Aorta (tissue), 5 donors: ENCODE results near the gene MCM3. TPM values are rescaled to one million over a fixed set of nuclear protein-coding genes. Genes with fewer than 3 reads are reported as not detected.

Experiments
- ATAC-seq: fragments of 200-7000 bp; cut with Tn5 transposase; one replicate; pipeline ENCODE4 v1.9.1; 2022; ENCODE audit warnings: moderate library complexity; ENCODE audit not compliant: low FRiP score
- DNase-seq, 2 donors: peaks; one replicate each; pipeline ENCODE4 v3.0.0-alpha.2; 2020
- H3K27ac ChIP-seq, 2 donors: one replicate each; pipeline ENCODE4 v1.5.1; 2013; ENCODE audit warnings: low read length in 2 of 2, mild to moderate bottlenecking in 2 of 2, moderate library complexity in 2 of 2, control low read depth in 1 of 2, inconsistent platforms in 1 of 2, low read depth in 1 of 2
- H3K27me3 ChIP-seq, 2 donors: one replicate each; pipeline ENCODE4 v1.6.1; 2013; ENCODE audit warnings: control low read depth in 1 of 2, low read length in 1 of 2, mild to moderate bottlenecking in 1 of 2, moderate library complexity in 1 of 2; ENCODE audit not compliant: insufficient read depth in 2 of 2, control insufficient read depth in 1 of 2
- H3K36me3 ChIP-seq, 2 donors: one replicate each; pipeline ENCODE4 v1.6.1; 2013; ENCODE audit warnings: control low read depth in 1 of 2, low read length in 1 of 2, mild to moderate bottlenecking in 1 of 2; ENCODE audit not compliant: insufficient read depth in 2 of 2, control insufficient read depth in 1 of 2
- H3K4me1 ChIP-seq, 2 donors: one replicate each; pipeline ENCODE4 v1.6.1; 2013; ENCODE audit warnings: low read length in 2 of 2, control low read depth in 1 of 2, mild to moderate bottlenecking in 1 of 2, moderate library complexity in 1 of 2; ENCODE audit not compliant: insufficient read depth in 2 of 2, control insufficient read depth in 1 of 2
- H3K4me3 ChIP-seq, 2 donors: one replicate each; pipeline ENCODE4 v1.5.1; 2013; ENCODE audit warnings: low read length in 2 of 2, control low read depth in 1 of 2, mild to moderate bottlenecking in 1 of 2
- H3K9me3 ChIP-seq: one replicate; pipeline ENCODE4 v1.6.1; 2013; ENCODE audit warnings: mild to moderate bottlenecking, low read length; ENCODE audit not compliant: control insufficient read depth
- WGBS, 2 donors: extraction: QIAGEN DNeasy Blood & Tissue Kit; methylation state at CpG; one replicate each; pipeline ENCODE4 v1.1.7; 2013; 5-methylcytosine and 5-hydroxymethylcytosine counted together
- intact Hi-C, 2 donors: fragments of 100-400 bp; cut with DNase I; formaldehyde crosslinking; loops; one replicate each; pipeline versions ENCODE4 v1.14.2 to v1.15.0; 2022
- polyA plus RNA-seq, 2 donors: library from polyadenylated mRNA; stranded (reverse); fragments of 200-250 nt; gene quantifications; one replicate each; pipeline ENCODE4 v1.2.3, GENCODE V29; 2013
- total RNA-seq, 2 donors: library from RNA; stranded (reverse); fragmentation: NEBNext Ultra II Directional; extraction: Animal tissue kit (Norgen Biotek cat#: 25700); gene quantifications; one replicate each; pipeline ENCODE4 v1.2.1, GENCODE V29; 2021
- donor health status: healthy with polysubstance abuse.
- donor health status: Bipolar disorder and iron deficiency.
- donor health status: DM: no; HTN: no; CAD: no.
- donor health status: DM: no; HTN: no; CAD: no.
- donor health status: DM: yes; HTN: yes; CAD: no.

Gene MCM3
- total and polyA plus RNA-seq, 4 donors: 11.6 to 30.5 (median 23.0) TPM

- ATAC-seq: no peak
- Histone ChIP-seq H3K27ac (no peak overlapping the region), H3K9me3 (no peaks in the 10 kb centered on the region), H3K4me3 (no peak overlapping the region), H3K36me3 (no peaks in the 10 kb centered on the region), H3K27me3 (no peaks in the 10 kb centered on the region), H3K4me1 (no peaks in the 10 kb centered on the region)
- no peak for DNase-seq
- 87 to 94% methylated on average over 6 of the region's 6 CpGs for WGBS, 2 donors
- intact Hi-C loops: no loop called here
These were observed 39.6 kb upstream of the MCM3 start for GRCh38 chr6:52324189-52324588.

- no peak for ATAC-seq
- no peaks in the 10 kb centered on the region for H3K27me3 ChIP-seq
These were observed 33.5 kb upstream of the MCM3 start for GRCh38 chr6:52317841-52318581.

GRCh38 chr6:52317211-52317610, 32.7 kb upstream of the MCM3 start:
- H3K4me1 ChIP-seq: no peaks in the 10 kb centered on the region
- H3K36me3 ChIP-seq: no peaks in the 10 kb centered on the region
- intact Hi-C loops: no loop called here
- H3K27ac ChIP-seq: no peak overlapping the region
- DNase-seq: no peak
- H3K4me3 ChIP-seq: no peak overlapping the region
- ATAC-seq: no peak
- H3K27me3 ChIP-seq: no peaks in the 10 kb centered on the region
- no peaks in the 10 kb centered on the region for H3K9me3 ChIP-seq
- 88 to 89% methylated on average over 1 of the region's 1 CpG for WGBS, 2 donors

More at GRCh38 chr6:52317841-52318581, 33.5 kb upstream of the MCM3 start:
- Histone ChIP-seq H3K4me3 (no peak overlapping the region), H3K9me3 (no peaks in the 10 kb centered on the region), H3K36me3 (no peaks in the 10 kb centered on the region), H3K4me1 (no peaks in the 10 kb centered on the region), H3K27ac (no peak overlapping the region)
- 70 to 73% methylated on average over 4 of the region's 4 CpGs for WGBS, 2 donors
- intact Hi-C loops: no loop called here
- no peak for DNase-seq

DNA sequence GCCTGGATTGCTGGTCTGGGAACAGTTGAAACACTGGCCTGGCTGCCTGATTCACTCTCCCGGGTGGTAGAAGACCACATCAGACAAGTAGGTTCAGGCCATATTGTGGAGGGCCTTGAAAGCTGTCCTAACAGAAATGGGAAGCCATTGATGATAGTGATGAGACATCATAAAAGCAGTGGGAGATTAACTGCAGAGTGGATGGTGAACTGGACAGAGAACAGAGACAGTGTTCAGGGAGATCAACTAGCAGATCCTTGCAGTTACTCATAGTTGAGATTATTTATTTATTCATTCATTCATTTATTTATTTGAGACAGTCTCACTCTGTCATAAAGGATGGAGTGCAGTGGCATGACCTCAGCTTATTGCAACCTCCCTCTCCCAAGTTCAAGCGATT, 30.2 kb upstream of the MCM3 start:
- Histone ChIP-seq H3K4me1 (no peaks in the 10 kb centered on the region), H3K4me3 (no peak overlapping the region), H3K27ac (no peak overlapping the region), H3K27me3 (no peaks in the 10 kb centered on the region), H3K36me3 (no peaks in the 10 kb centered on the region), H3K9me3 (no peaks in the 10 kb centered on the region)
- 89 to 97% methylated on average over 2 of the region's 2 CpGs for WGBS, 2 donors
- ATAC-seq (no peak), DNase-seq (no peak)
- intact Hi-C loops: no loop called here

- intact Hi-C loops: no loop called here
- no peak overlapping the region for H3K4me3 ChIP-seq
- no peak overlapping the region for H3K27ac ChIP-seq
- no peaks in the 10 kb centered on the region for H3K27me3 ChIP-seq
- DNase-seq (no peak), ATAC-seq (no peak)
- H3K36me3 ChIP-seq: no peaks in the 10 kb centered on the region
- no peaks in the 10 kb centered on the region for H3K9me3 ChIP-seq
- H3K4me1 ChIP-seq: no peaks in the 10 kb centered on the region
- WGBS, 2 donors: 92 to 93% methylated on average over 2 of the region's 2 CpGs
These were observed 27.9 kb upstream of the MCM3 start for GRCh38 chr6:52312461-52312860.

DNA sequence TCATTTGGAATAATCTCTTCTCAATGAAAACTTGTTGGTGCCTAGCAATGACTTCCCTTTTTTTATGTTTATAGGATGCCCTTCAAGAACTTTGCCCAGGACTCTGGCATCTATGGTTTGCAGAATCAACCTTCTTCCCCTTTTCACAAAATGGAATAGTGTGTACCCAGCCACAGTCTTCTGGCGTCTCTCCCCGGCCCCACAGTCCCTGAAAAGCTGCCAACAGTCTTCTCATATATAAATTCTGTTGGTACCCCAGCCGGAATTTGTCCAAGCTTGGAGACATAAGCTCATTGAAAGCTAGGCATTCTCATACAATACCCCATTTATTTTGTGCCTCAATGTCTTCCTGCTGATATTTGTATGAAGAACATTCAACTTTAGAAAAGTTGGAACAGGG, 26.4 kb upstream of the MCM3 start:
- no peak for ATAC-seq
- intact Hi-C loops: no loop called here
- WGBS, 2 donors: 36 to 47% methylated on average over 3 of the region's 3 CpGs

DNA sequence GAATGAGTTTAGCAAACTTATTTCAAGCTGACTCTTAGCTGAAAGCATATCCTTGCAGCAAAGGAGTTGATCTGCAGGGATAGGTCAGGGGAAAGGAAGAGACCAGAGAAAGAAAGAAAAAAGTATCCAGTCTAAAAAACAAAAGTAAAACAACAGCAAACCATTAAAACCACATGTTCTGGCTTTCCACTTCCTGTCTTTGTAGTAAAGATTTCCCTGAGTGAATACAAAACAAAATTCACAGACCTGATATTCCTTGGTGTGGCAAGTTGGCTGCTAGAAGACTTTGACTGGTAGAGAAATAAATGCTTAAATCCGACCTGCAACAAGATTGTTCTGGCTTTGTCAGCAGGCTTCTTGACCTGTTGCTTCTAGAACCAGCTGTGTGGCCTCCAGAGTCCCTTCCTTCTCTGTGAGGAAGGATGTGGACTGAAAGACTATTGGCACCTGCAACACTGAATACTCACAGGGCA, 23.4 kb upstream of the MCM3 start:
- H3K9me3 ChIP-seq: no peaks in the 10 kb centered on the region
- H3K36me3 ChIP-seq: no peaks in the 10 kb centered on the region
- no peak overlapping the region for H3K27ac ChIP-seq
- intact Hi-C loops: no loop called here
- ATAC-seq: no peak
- no peak for DNase-seq
- H3K4me3 ChIP-seq: no peak overlapping the region
- H3K4me1 ChIP-seq: no peaks in the 10 kb centered on the region
- 67 to 68% methylated on average over 1 of the region's 1 CpG for WGBS, 2 donors
- no peaks in the 10 kb centered on the region for H3K27me3 ChIP-seq

More for the DNA sequence above, 26.4 kb upstream of the MCM3 start:
- H3K27me3 ChIP-seq: no peaks in the 10 kb centered on the region
- H3K9me3 ChIP-seq: no peaks in the 10 kb centered on the region
- no peak overlapping the region for H3K4me3 ChIP-seq
- H3K27ac ChIP-seq: no peak overlapping the region
- H3K4me1 ChIP-seq: no peaks in the 10 kb centered on the region
- no peaks in the 10 kb centered on the region for H3K36me3 ChIP-seq
- DNase-seq: no peak

- no peak for DNase-seq
- Histone ChIP-seq H3K27ac (no peak overlapping the region), H3K4me3 (no peak overlapping the region), H3K27me3 (no peaks in the 10 kb centered on the region), H3K36me3 (no peaks in the 10 kb centered on the region), H3K4me1 (no peaks in the 10 kb centered on the region), H3K9me3 (no peaks in the 10 kb centered on the region)
- 61 to 62% methylated on average over 32 of the region's 32 CpGs for WGBS, 2 donors
- no peak for ATAC-seq
- intact Hi-C loops: no loop called here
These were observed 22.7 kb upstream of the MCM3 start for GRCh38 chr6:52306972-52307870.
